ENCODE measurements around the gene CNNM1. TPM values are rescaled to one million over a fixed set of nuclear protein-coding genes. Genes with fewer than 3 reads are reported as not detected.

CNNM1 gene
- total RNA-seq, 1 donor from 2014 or later = 0.56 TPM

GRCh38 chr10:99438890-99439289 lies 109.7 kb downstream of the CNNM1 start:
- TF ChIP-seq CTCF (IDR thresholded peaks at IDR 0.05) (no peak), EZH2phosphoT487 (IDR thresholded peaks at IDR 0.05) (no peak), EZH2 (IDR thresholded peaks at IDR 0.05) (no peak)
- no peak overlapping the region for H2AFZ ChIP-seq (replicated peaks)
- Mint-ChIP-seq H3K9me3 (no peaks in the 10 kb centered on the region), H3K4me1 (peaks cover 3% of the 10 kb centered on the region), H3K36me3 (peaks cover 3% of the 10 kb centered on the region), H3K4me3 (no peak overlapping the region), H3K27ac (no peak overlapping the region), H3K27me3 (ENCODE audit: insufficient read depth, low read depth) (peaks cover 6% of the 10 kb centered on the region)
- H3K4me2 ChIP-seq = no peak overlapping the region
- no peaks in the 10 kb centered on the region for H4K20me1 ChIP-seq (ENCODE audit: low read depth)
- H3F3A ChIP-seq (ENCODE audit: low read depth) = peaks cover 3% of the 10 kb centered on the region
- no peak overlapping the region for H3K27ac ChIP-seq
- H3K79me2 ChIP-seq (ENCODE audit: low read depth) = no peaks in the 10 kb centered on the region
- H3K9me3 ChIP-seq (ENCODE audit: low read depth) = no peaks in the 10 kb centered on the region
- no peaks in the 10 kb centered on the region for H3K36me3 ChIP-seq
- DNase-seq (ENCODE audit: low spot score) = no peak
- H3K4me1 ChIP-seq = no peaks in the 10 kb centered on the region
- no peak overlapping the region for H3K9ac ChIP-seq
- no peaks in the 10 kb centered on the region for H3K27me3 ChIP-seq
- no peak overlapping the region for H3K4me3 ChIP-seq

- H3F3A ChIP-seq (ENCODE audit: low read depth) = no peaks in the 10 kb centered on the region
- H3K27ac ChIP-seq = no peak overlapping the region
- H3K27me3 Mint-ChIP-seq (ENCODE audit: insufficient read depth, low read depth) = peaks cover 9% of the 10 kb centered on the region
Observed at GRCh38 chr10:99442394-99442793, 113.2 kb downstream of the CNNM1 start.

GRCh38 chr10:99443500-99443899 lies 114.3 kb downstream of the CNNM1 start:
- H3K4me3 ChIP-seq = no peak overlapping the region
- H3K27ac ChIP-seq = no peak overlapping the region
- no peaks in the 10 kb centered on the region for H3K4me1 ChIP-seq
- H3K79me2 ChIP-seq (ENCODE audit: low read depth) = no peaks in the 10 kb centered on the region
- no peaks in the 10 kb centered on the region for H4K20me1 ChIP-seq (ENCODE audit: low read depth)
- H3K9ac ChIP-seq = no peak overlapping the region
- H3K27ac Mint-ChIP-seq = no peak overlapping the region
- H3K9me3 Mint-ChIP-seq = no peaks in the 10 kb centered on the region
- H3F3A ChIP-seq (ENCODE audit: low read depth) = no peaks in the 10 kb centered on the region
- no peak for TF ChIP-seq CTCF (IDR thresholded peaks at IDR 0.05)
- no peak for TF ChIP-seq EZH2phosphoT487 (IDR thresholded peaks at IDR 0.05)
- TF ChIP-seq EZH2 (IDR thresholded peaks at IDR 0.05) = no peak
- no peaks in the 10 kb centered on the region for H3K27me3 ChIP-seq
- H3K36me3 Mint-ChIP-seq = no peaks in the 10 kb centered on the region
- DNase-seq (ENCODE audit: low spot score) = no peak
- H3K4me3 Mint-ChIP-seq = no peak overlapping the region
- no peaks in the 10 kb centered on the region for H3K4me1 Mint-ChIP-seq
- H3K36me3 ChIP-seq = no peaks in the 10 kb centered on the region
- no peak overlapping the region for H3K4me2 ChIP-seq
- H2AFZ ChIP-seq (replicated peaks) = no peak overlapping the region
- H3K9me3 ChIP-seq (ENCODE audit: low read depth) = no peaks in the 10 kb centered on the region
- H3K27me3 Mint-ChIP-seq (ENCODE audit: insufficient read depth, low read depth) = peaks cover 9% of the 10 kb centered on the region

More at GRCh38 chr10:99442394-99442793, 113.2 kb downstream of the CNNM1 start:
- Histone ChIP-seq H3K79me2 (ENCODE audit: low read depth) (no peaks in the 10 kb centered on the region), H3K27me3 (no peaks in the 10 kb centered on the region), H3K9ac (no peak overlapping the region), H4K20me1 (ENCODE audit: low read depth) (no peaks in the 10 kb centered on the region), H2AFZ (replicated peaks) (no peak overlapping the region), H3K4me2 (no peak overlapping the region), H3K4me3 (no peak overlapping the region), H3K9me3 (ENCODE audit: low read depth) (no peaks in the 10 kb centered on the region), H3K36me3 (no peaks in the 10 kb centered on the region), H3K4me1 (no peaks in the 10 kb centered on the region)
- no peaks in the 10 kb centered on the region for H3K4me1 Mint-ChIP-seq
- DNase-seq (ENCODE audit: low spot score) = no peak
- TF ChIP-seq EZH2 (IDR thresholded peaks at IDR 0.05) (no peak), EZH2phosphoT487 (IDR thresholded peaks at IDR 0.05) (no peak), CTCF (IDR thresholded peaks at IDR 0.05) (peak; percentile 28)
- H3K9me3 Mint-ChIP-seq = no peaks in the 10 kb centered on the region
- no peak overlapping the region for H3K4me3 Mint-ChIP-seq
- H3K36me3 Mint-ChIP-seq = no peaks in the 10 kb centered on the region
- no peak overlapping the region for H3K27ac Mint-ChIP-seq

Other genes starting within 250 kb of the CNNM1 start
- gene HPSE2, start 93.5 kb upstream of the CNNM1 start, total RNA-seq (ENCODE audit: low replicate concordance) = 3.4 and 4.3 TPM in 2 replicates
- gene GOT1, start 101.3 kb downstream of the CNNM1 start, total RNA-seq (ENCODE audit: low replicate concordance) = 35.7 and 36.1 TPM in 2 replicates
- gene NKX2-3, start 203.6 kb downstream of the CNNM1 start, total RNA-seq (ENCODE audit: low replicate concordance) = not detected in 2 replicates

Measured in neural progenitor cell (in vitro differentiated cells).